ENCODE results near the gene PRR11.

GRCh38 chr17:59111539-59111938, 44.0 kb upstream of the PRR11 start:
- TF ChIP-seq ERG (CRISPR knock-in tag; IDR thresholded peaks at IDR 0.05) (no peak), ZNF317 (CRISPR knock-in tag; IDR thresholded peaks at IDR 0.05; ENCODE audit: borderline replicate concordance, low read depth) (no peak), CTCF (IDR thresholded peaks at IDR 0.05) (no peak), ZBTB21 (CRISPR knock-in tag; IDR thresholded peaks at IDR 0.05; ENCODE audit: borderline replicate concordance) (no peak), NR3C1 (CRISPR knock-in tag; conservative IDR thresholded peaks at IDR 0.05; ENCODE audit: low read depth) (no peak), KAT7 (CRISPR knock-in tag; IDR thresholded peaks at IDR 0.05; ENCODE audit: borderline replicate concordance) (no peak), FOXP4 (CRISPR knock-in tag; IDR thresholded peaks at IDR 0.05) (no peak), ATF2 (CRISPR knock-in tag; IDR thresholded peaks at IDR 0.05; ENCODE audit: borderline replicate concordance, low read depth) (no peak), TEAD4 (CRISPR knock-in tag; IDR thresholded peaks at IDR 0.05) (no peak)
